Ovary (tissue), 7 donors: ENCODE data around the gene ARHGAP11B.
"Not testable (repeated sequence)": the region's sequence is repeated elsewhere in the genome, so short reads cannot be mapped to it uniquely, and the experiment has no call there.

Source experiments
- DNase-seq, 5 donors: peaks; one replicate each; pipeline ENCODE4 v3.0.0-alpha.2; 2019 to 2020
- H3K27ac ChIP-seq, 2 donors: fragments of 200-600 bp; one replicate each; pipeline versions ENCODE4 v1.5.1 to v1.8.0; 2019 to 2022
- H3K27me3 ChIP-seq: fragments of 200-600 bp; one replicate; pipeline ENCODE4 v1.8.0; 2022
- H3K36me3 ChIP-seq: fragments of 200-600 bp; sonication (generic); one replicate; pipeline ENCODE4 v1.5.1; 2019
- H3K4me1 ChIP-seq: one replicate; pipeline ENCODE4 v1.8.1; 2013; ENCODE audit warnings: mild to moderate bottlenecking, moderate library complexity; ENCODE audit not compliant: insufficient read depth
- H3K4me3 ChIP-seq: fragments of 200-600 bp; sonication (generic); one replicate; pipeline ENCODE4 v1.5.1; 2017
- H3K9me3 ChIP-seq, 2 donors: fragments of 200-600 bp in 1 of 2; sonication (generic) in 1 of 2; one replicate each; pipeline versions ENCODE4 v1.5.1 to v1.8.1; 2013 to 2019; ENCODE audit warnings: mild to moderate bottlenecking in 1 of 2, moderate library complexity in 1 of 2
- CTCF ChIP-seq, 3 donors: fragments of 450-650 bp in 2 of 3; fragments of 200-600 bp in 1 of 3; IDR thresholded peaks; one replicate each; pipeline versions ENCODE4 v1.5.1 to v1.8.0; 2016 to 2022; ENCODE audit warnings: antibody characterized with exemption in 3 of 3, mild to moderate bottlenecking in 1 of 3
- EP300 ChIP-seq: sonication (generic); formaldehyde crosslinking; IDR thresholded peaks from one replicate; pipeline ENCODE4 v1.6.1; 2017; ENCODE audit warnings: antibody characterized with exemption
- POLR2A ChIP-seq: fragments of 450-650 bp; IDR thresholded peaks from one replicate; pipeline ENCODE4 v1.6.1; 2017; ENCODE audit warnings: antibody characterized with exemption, mild to moderate bottlenecking, moderate library complexity
- WGBS, 3 donors: extraction: QIAGEN DNeasy Blood & Tissue Kit in 1 of 3; methylation state at CpG; one replicate each; pipeline versions ENCODE4 v1.1.5 to v1.1.7; 2013 to 2017; 5-methylcytosine and 5-hydroxymethylcytosine counted together
- intact Hi-C, 4 donors: fragments of 100-400 bp; cut with DNase I; formaldehyde crosslinking; loops; one replicate each; pipeline versions ENCODE4 v1.11.0 to v1.15.1; 2022 to 2023
- donor health status: DM: no; HTN: no; CAD: no; lungs with moderate emphysema.
- donor health status: DM: no; HTN: no; CAD: no.
- donor health status: Bipolar disorder and iron deficiency.
- donor health status: DM: no; HTN: no; CAD: no.
- donor health status: DM: yes; HTN: yes; CAD: no.

ARHGAP11B gene

GRCh38 chr15:30650012-30650929, 24.3 kb downstream of the ARHGAP11B start:
- no peak overlapping the region for H3K4me3 ChIP-seq
- no peak overlapping the region for H3K27ac ChIP-seq
- TF ChIP-seq CTCF (IDR thresholded peaks at IDR 0.05) (no peak), EP300 (no peak), POLR2A (no peak)
- WGBS, 3 donors, result 82 to 93% (median 92%) methylated on average over 5 of the region's 5 CpGs
- no peaks in the 10 kb centered on the region for H3K27me3 ChIP-seq
- no peaks in the 10 kb centered on the region for H3K9me3 ChIP-seq
- no peak for DNase-seq
- H3K4me1 ChIP-seq, result no peaks in the 10 kb centered on the region
- H3K36me3 ChIP-seq, result no peaks in the 10 kb centered on the region
- intact Hi-C loops, result no loop called here

DNA sequence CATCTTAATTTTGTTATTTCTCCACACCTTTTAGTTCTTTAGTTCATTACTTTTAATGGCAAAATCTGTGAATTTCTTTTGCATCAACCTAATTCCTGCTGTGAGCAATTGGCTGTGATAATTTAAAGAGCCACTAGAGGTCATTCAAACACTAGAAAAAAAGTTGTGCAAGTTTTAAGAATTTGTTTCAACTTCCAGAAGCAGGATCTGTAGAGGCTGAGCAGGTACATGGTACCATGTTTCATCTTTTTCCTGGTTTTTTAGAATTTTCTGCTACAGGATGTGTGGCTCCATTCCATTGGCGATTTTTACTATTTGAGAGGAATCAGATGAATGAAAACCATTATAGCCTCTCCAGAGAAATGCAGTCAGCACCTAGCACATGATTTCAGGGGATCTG, 35.2 kb downstream of the ARHGAP11B start:
- H3K4me1 ChIP-seq, H3K9me3 ChIP-seq, H3K27ac ChIP-seq, DNase-seq, H3K36me3 ChIP-seq, H3K27me3 ChIP-seq, H3K4me3 ChIP-seq: not testable (repeated sequence)
- peak in 2 of 3 donors; percentile 13 to 31 for TF ChIP-seq CTCF (IDR thresholded peaks at IDR 0.05)
- 76 to 89% (median 88%) methylated on average over 1 of the region's 1 CpG for WGBS, 3 donors
- intact Hi-C loops, result loop anchor here in 1 of 4 donors (10.0 kb wide), 1 partner anchor 824 kb away; no protein-coding TSS in a partner anchor

GRCh38 chr15:30669621-30670020, 43.7 kb downstream of the ARHGAP11B start:
- not testable (repeated sequence) for H3K27ac ChIP-seq, H3K4me1 ChIP-seq, H3K4me3 ChIP-seq, H3K9me3 ChIP-seq, H3K36me3 ChIP-seq, DNase-seq, H3K27me3 ChIP-seq
- WGBS, 3 donors, result 88 to 91% (median 90%) methylated on average over 4 of the region's 4 CpGs
- intact Hi-C loops, result loop anchor here in 1 of 4 donors (10.0 kb wide), 1 partner anchor 815 kb away; no protein-coding TSS in a partner anchor

DNA sequence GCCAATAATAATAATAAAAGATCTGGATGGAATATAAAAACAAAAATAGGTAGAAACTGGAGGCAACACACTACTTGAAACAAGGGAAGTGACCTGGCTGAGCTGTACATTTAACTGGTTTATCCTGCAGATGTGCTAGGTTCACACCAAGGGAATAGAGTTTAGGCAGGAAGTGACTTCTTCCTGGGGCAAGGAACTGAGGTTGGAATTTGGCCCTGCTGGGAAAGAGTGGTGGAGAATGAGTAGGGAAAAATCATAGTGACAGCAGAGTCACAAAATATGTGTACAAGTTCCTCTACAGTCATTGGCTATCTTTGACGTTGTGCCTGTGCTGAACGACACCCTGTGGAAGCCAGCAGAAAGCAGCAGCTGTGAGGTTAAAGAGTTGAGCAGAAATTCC, 44.1 kb downstream of the ARHGAP11B start:
- WGBS, 3 donors, result 70 to 80% (median 73%) methylated on average over 2 of the region's 2 CpGs
- no peak overlapping the region for H3K27ac ChIP-seq
- no peaks in the 10 kb centered on the region for H3K9me3 ChIP-seq
- H3K36me3 ChIP-seq, result no peaks in the 10 kb centered on the region
- no peaks in the 10 kb centered on the region for H3K4me1 ChIP-seq
- intact Hi-C loops, result no loop called here
- TF ChIP-seq EP300, result no peak
- DNase-seq, result no peak
- H3K4me3 ChIP-seq, result no peak overlapping the region
- no peaks in the 10 kb centered on the region for H3K27me3 ChIP-seq

GRCh38 chr15:30671309-30671708, 45.4 kb downstream of the ARHGAP11B start:
- TF ChIP-seq POLR2A (no peak), CTCF (IDR thresholded peaks at IDR 0.05) (no peak), EP300 (no peak)
- 96 to 100% (median 97%) methylated on average over 1 of the region's 1 CpG for WGBS, 3 donors
- intact Hi-C loops, result no loop called here
- H3K36me3 ChIP-seq, result no peaks in the 10 kb centered on the region
- H3K27ac ChIP-seq, result no peak overlapping the region
- no peaks in the 10 kb centered on the region for H3K9me3 ChIP-seq
- DNase-seq, result no peak
- H3K4me1 ChIP-seq, result no peaks in the 10 kb centered on the region
- no peak overlapping the region for H3K4me3 ChIP-seq
- H3K27me3 ChIP-seq, result no peaks in the 10 kb centered on the region
